Tibial nerve (tissue), 4 donors: ENCODE results near the gene ATP1A2. TPM values are rescaled to one million over a fixed set of nuclear protein-coding genes. Genes with fewer than 3 reads are reported as not detected.

Experiments used
- DNase-seq, 2 donors: peaks; one replicate each; pipeline ENCODE4 v3.0.0-alpha.2; 2019; ENCODE audit warnings: low spot score in 2 of 2
- H3K27ac ChIP-seq, 4 donors: fragments of 200-600 bp; sonication (generic) in 3 of 4; one replicate each; pipeline ENCODE4 v1.5.1; 2017 to 2019; ENCODE audit warnings: mild to moderate bottlenecking in 1 of 4
- H3K27me3 ChIP-seq, 2 donors: fragments of 200-600 bp; sonication (generic) in 1 of 2; one replicate each; pipeline versions ENCODE4 v1.5.1 to v1.6.0; 2017 to 2019
- H3K36me3 ChIP-seq, 3 donors: fragments of 200-600 bp; sonication (generic); one replicate each; pipeline ENCODE4 v1.5.1; 2018 to 2019
- H3K4me1 ChIP-seq, 4 donors: fragments of 200-600 bp; sonication (generic) in 3 of 4; one replicate each; pipeline ENCODE4 v1.5.1; 2017 to 2019
- H3K4me3 ChIP-seq, 4 donors: fragments of 200-600 bp; sonication (generic) in 3 of 4; one replicate each; pipeline ENCODE4 v1.5.1; 2017 to 2019; ENCODE audit warnings: mild to moderate bottlenecking in 1 of 4, moderate library complexity in 1 of 4
- H3K9me3 ChIP-seq, 4 donors: fragments of 200-600 bp; sonication (generic) in 3 of 4; one replicate each; pipeline ENCODE4 v1.5.1; 2017 to 2019
- CTCF ChIP-seq, 5 experiments: fragments of 200-600 bp in 3 of 5; fragments of 450-650 bp in 2 of 5; sonication (generic) in 3 of 5; IDR thresholded peaks; one replicate each; pipeline ENCODE4 v1.5.1; 2016 to 2019; ENCODE audit warnings: antibody characterized with exemption in 5 of 5, mild to moderate bottlenecking in 3 of 5, moderate library complexity in 2 of 5
- EP300 ChIP-seq, 2 donors: sonication (generic); formaldehyde crosslinking; IDR thresholded peaks; one replicate each; pipeline ENCODE4 v1.6.1; 2017; ENCODE audit warnings: antibody characterized with exemption in 2 of 2, mild to moderate bottlenecking in 1 of 2
- POLR2A ChIP-seq, 2 donors: fragments of 450-650 bp; IDR thresholded peaks; one replicate each; pipeline ENCODE4 v1.6.1; 2017; ENCODE audit warnings: antibody characterized with exemption in 2 of 2, mild to moderate bottlenecking in 2 of 2, moderate library complexity in 2 of 2
- WGBS, 2 donors: methylation state at CpG; one replicate each; pipeline ENCODE4 v1.1.5; 2018; 5-methylcytosine and 5-hydroxymethylcytosine counted together
- total RNA-seq, 4 donors: library from RNA; depleted of rRNA; stranded (reverse); fragments of >200 nt; gene quantifications; one replicate each; pipeline ENCODE4 v1.1.0, GENCODE V29; 2016

Gene ATP1A2
- total RNA-seq, 4 donors from 2014 or later = 173 to 211 (median 201) TPM

GRCh38 chr1:160158031-160158430 lies 42.5 kb downstream of the ATP1A2 start:
- H3K4me3 ChIP-seq = no peak overlapping the region
- H3K9me3 ChIP-seq = no peaks in the 10 kb centered on the region
- WGBS, 2 donors = 63 to 80% methylated on average over 3 of the region's 3 CpGs
- H3K27me3 ChIP-seq = no peaks in the 10 kb centered on the region
- no peaks in the 10 kb centered on the region for H3K36me3 ChIP-seq
- no peak overlapping the region for H3K27ac ChIP-seq
- TF ChIP-seq POLR2A (IDR thresholded peaks at IDR 0.05) (no peak), CTCF (IDR thresholded peaks at IDR 0.05) (no peak), EP300 (IDR thresholded peaks at IDR 0.05) (no peak)
- H3K4me1 ChIP-seq = peaks cover 0 to 9% (median 0%) of the 10 kb centered on the region in 4 donors
- DNase-seq = no peak

DNA sequence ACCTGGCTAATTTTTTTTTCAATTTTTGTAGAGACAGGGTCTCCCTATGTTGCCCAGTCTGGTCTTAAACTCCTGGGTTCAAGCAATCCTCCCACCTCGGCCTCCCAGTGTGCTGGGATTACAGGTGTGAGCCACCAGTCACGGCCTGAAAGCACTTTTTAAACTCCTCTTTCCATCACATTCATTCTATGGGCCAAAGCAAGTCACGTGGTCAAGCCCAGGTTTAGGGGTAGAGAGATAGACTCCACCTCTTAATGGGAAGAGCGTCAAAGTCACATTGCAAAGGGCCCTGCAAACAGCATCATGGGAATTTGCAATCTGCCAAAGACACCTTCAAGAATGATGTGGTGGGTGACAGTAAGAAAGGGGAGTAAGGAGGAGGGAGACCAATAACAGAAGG lies 43.0 kb downstream of the ATP1A2 start:
- DNase-seq = no peak
- Histone ChIP-seq H3K4me3 (no peak overlapping the region), H3K9me3 (no peaks in the 10 kb centered on the region), H3K27ac (no peak overlapping the region), H3K4me1 (peaks cover 0 to 9% (median 0%) of the 10 kb centered on the region in 4 donors), H3K36me3 (no peaks in the 10 kb centered on the region), H3K27me3 (no peaks in the 10 kb centered on the region)
- 91 to 94% methylated on average over 4 of the region's 4 CpGs for WGBS, 2 donors
- TF ChIP-seq EP300 (IDR thresholded peaks at IDR 0.05) (no peak), POLR2A (IDR thresholded peaks at IDR 0.05) (no peak), CTCF (IDR thresholded peaks at IDR 0.05) (no peak)

- Histone ChIP-seq H3K4me3 (no peak overlapping the region), H3K9me3 (no peaks in the 10 kb centered on the region), H3K27ac (no peak overlapping the region), H3K27me3 (no peaks in the 10 kb centered on the region), H3K4me1 (peaks cover 0 to 9% (median 0%) of the 10 kb centered on the region in 4 donors), H3K36me3 (no peaks in the 10 kb centered on the region)
- TF ChIP-seq EP300 (IDR thresholded peaks at IDR 0.05) = no peak
- TF ChIP-seq CTCF (IDR thresholded peaks at IDR 0.05) = no peak
- no peak for TF ChIP-seq POLR2A (IDR thresholded peaks at IDR 0.05)
- no peak for DNase-seq
Measured at GRCh38 chr1:160159846-160160245, 44.3 kb downstream of the ATP1A2 start.

GRCh38 chr1:160161965-160162705 lies 46.6 kb downstream of the ATP1A2 start:
- whole genome bisulfite sequencing, 2 donors = 47 to 58% methylated on average over 6 of the region's 6 CpGs
- no peak for DNase-seq
- peak overlapping the region in 1 of 4 donors; percentile 10 for H3K27ac ChIP-seq
- TF ChIP-seq POLR2A (IDR thresholded peaks at IDR 0.05) (no peak), CTCF (IDR thresholded peaks at IDR 0.05) (peak in 3 of 5 experiments; percentile 44 to 47 (median 47)), EP300 (IDR thresholded peaks at IDR 0.05) (no peak)
- H3K27me3 ChIP-seq = no peaks in the 10 kb centered on the region
- peaks cover 0 to 9% (median 0%) of the 10 kb centered on the region in 4 donors for H3K4me1 ChIP-seq
- no peaks in the 10 kb centered on the region for H3K36me3 ChIP-seq
- no peaks in the 10 kb centered on the region for H3K9me3 ChIP-seq
- H3K4me3 ChIP-seq = no peak overlapping the region

- peaks cover 0 to 9% (median 0%) of the 10 kb centered on the region in 4 donors for H3K4me1 ChIP-seq
- TF ChIP-seq EP300 (IDR thresholded peaks at IDR 0.05) (no peak), POLR2A (IDR thresholded peaks at IDR 0.05) (no peak), CTCF (IDR thresholded peaks at IDR 0.05) (no peak)
- no peak overlapping the region for H3K4me3 ChIP-seq
- 41 to 58% methylated on average over 2 of the region's 2 CpGs for WGBS, 2 donors
- H3K27ac ChIP-seq = peak overlapping the region in 1 of 4 donors; percentile 10
- DNase-seq = no peak
- H3K9me3 ChIP-seq = no peaks in the 10 kb centered on the region
- no peaks in the 10 kb centered on the region for H3K27me3 ChIP-seq
- no peaks in the 10 kb centered on the region for H3K36me3 ChIP-seq
Measured at GRCh38 chr1:160162931-160163330, 47.4 kb downstream of the ATP1A2 start.
